ENCODE results near the gene MEIG1.
A peak's percentile ranks its signal among the peaks of the same experiment; 100 is the strongest.
"Not testable (repeated sequence)": the region's sequence is repeated elsewhere in the genome, so short reads cannot be mapped to it uniquely, and the experiment has no call there.

Gene MEIG1

DNA sequence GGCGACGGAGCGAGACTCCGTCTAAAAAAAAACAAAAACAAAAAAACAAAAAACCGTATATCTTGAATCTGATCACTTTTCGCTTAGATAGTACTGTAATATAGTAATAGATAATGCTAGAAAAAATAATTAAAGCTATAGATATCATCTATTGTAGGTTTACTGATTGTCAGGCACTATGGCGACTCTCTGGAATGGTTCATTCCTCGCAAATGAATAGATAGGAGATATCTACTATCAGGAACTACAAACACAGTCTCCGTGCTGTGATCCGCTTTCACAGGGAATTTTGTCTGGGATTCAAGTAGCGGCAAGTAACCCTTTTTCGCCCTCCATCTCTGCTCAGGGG, 342 bp upstream of the MEIG1 start:
- H3K27me3 ChIP-seq (ENCODE audit: control insufficient read depth, insufficient read depth, low read length): peaks cover 73% of the 10 kb centered on the region
- no peak overlapping the region for H3K9ac ChIP-seq (ENCODE audit: low read length)

GRCh38 chr10:14967897-14968296, 8.7 kb downstream of the MEIG1 start:
- Histone ChIP-seq H3K4me3 (ENCODE audit: low read length) (no peak overlapping the region), H3K4me1 (ENCODE audit: control insufficient read depth, low read depth, low read length) (no peaks in the 10 kb centered on the region), H3K9me3 (ENCODE audit: control insufficient read depth, low read depth, low read length) (no peaks in the 10 kb centered on the region), H3K27me3 (ENCODE audit: control insufficient read depth, insufficient read depth, low read length) (peaks cover 38% of the 10 kb centered on the region), H3K27ac (ENCODE audit: low read length) (no peak overlapping the region), H3K9ac (ENCODE audit: low read length) (no peak overlapping the region), H3K36me3 (ENCODE audit: control insufficient read depth, low read depth, low read length) (no peaks in the 10 kb centered on the region)

More for the DNA sequence above, 342 bp upstream of the MEIG1 start:
- H3K27ac ChIP-seq (ENCODE audit: low read length): no peak overlapping the region
- no peaks in the 10 kb centered on the region for H3K9me3 ChIP-seq (ENCODE audit: control insufficient read depth, low read depth, low read length)
- no peaks in the 10 kb centered on the region for H3K36me3 ChIP-seq (ENCODE audit: control insufficient read depth, low read depth, low read length)
- peak overlapping the region; percentile 77 for H3K4me3 ChIP-seq (ENCODE audit: low read length)
- H3K4me1 ChIP-seq (ENCODE audit: control insufficient read depth, low read depth, low read length): no peaks in the 10 kb centered on the region

GRCh38 chr10:14971867-14972448, 12.8 kb downstream of the MEIG1 start:
- Histone ChIP-seq H3K4me1 (ENCODE audit: control insufficient read depth, low read depth, low read length) (no peaks in the 10 kb centered on the region), H3K9ac (ENCODE audit: low read length) (no peak overlapping the region), H3K36me3 (ENCODE audit: control insufficient read depth, low read depth, low read length) (no peaks in the 10 kb centered on the region), H3K27ac (ENCODE audit: low read length) (no peak overlapping the region), H3K4me3 (ENCODE audit: low read length) (no peak overlapping the region), H3K9me3 (ENCODE audit: control insufficient read depth, low read depth, low read length) (no peaks in the 10 kb centered on the region), H3K27me3 (ENCODE audit: control insufficient read depth, insufficient read depth, low read length) (peaks cover 22% of the 10 kb centered on the region)

GRCh38 chr10:14974153-14974998, 15.2 kb downstream of the MEIG1 start:
- H3K9ac ChIP-seq (ENCODE audit: low read length); H3K9me3 ChIP-seq (ENCODE audit: control insufficient read depth, low read depth, low read length); H3K27ac ChIP-seq (ENCODE audit: low read length); H3K4me1 ChIP-seq (ENCODE audit: control insufficient read depth, low read depth, low read length); H3K4me3 ChIP-seq (ENCODE audit: low read length); H3K36me3 ChIP-seq (ENCODE audit: control insufficient read depth, low read depth, low read length): not testable (repeated sequence)
- peaks cover 14% of the 10 kb centered on the region for H3K27me3 ChIP-seq (ENCODE audit: control insufficient read depth, insufficient read depth, low read length)

DNA sequence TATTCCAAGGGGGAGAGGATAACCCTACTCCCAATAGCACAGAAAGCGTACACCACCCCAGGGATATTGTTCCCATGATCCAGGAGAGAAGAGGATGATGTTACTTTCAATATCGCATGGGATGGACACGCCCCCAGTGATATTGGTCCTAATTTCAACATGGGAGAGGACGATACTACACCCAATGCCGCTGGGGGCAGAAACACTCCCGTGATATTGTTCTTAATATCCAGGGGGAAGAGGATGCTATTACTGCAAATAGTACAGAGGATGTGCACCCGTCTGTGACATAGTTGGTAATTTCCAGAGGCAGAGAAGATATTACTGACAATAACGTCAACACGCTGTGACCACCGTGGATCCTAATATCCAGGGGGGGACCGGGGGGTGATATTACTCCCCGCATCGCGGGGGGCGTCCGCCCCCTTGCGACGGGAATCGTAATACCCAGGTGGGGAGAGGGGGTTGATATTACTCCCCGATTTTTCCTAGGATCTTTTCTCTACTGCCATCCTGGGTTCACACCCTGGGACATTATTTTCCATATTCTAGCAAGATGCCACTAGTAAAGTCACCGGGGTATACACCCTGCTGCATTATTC, 16.6 kb downstream of the MEIG1 start:
- no peaks in the 10 kb centered on the region for H3K36me3 ChIP-seq (ENCODE audit: control insufficient read depth, low read depth, low read length)
- H3K27me3 ChIP-seq (ENCODE audit: control insufficient read depth, insufficient read depth, low read length): peaks cover under 1% of the 10 kb centered on the region
- no peaks in the 10 kb centered on the region for H3K9me3 ChIP-seq (ENCODE audit: control insufficient read depth, low read depth, low read length)
- no peaks in the 10 kb centered on the region for H3K4me1 ChIP-seq (ENCODE audit: control insufficient read depth, low read depth, low read length)
- H3K9ac ChIP-seq (ENCODE audit: low read length): no peak overlapping the region
- H3K4me3 ChIP-seq (ENCODE audit: low read length): no peak overlapping the region
- H3K27ac ChIP-seq (ENCODE audit: low read length): no peak overlapping the region

DNA sequence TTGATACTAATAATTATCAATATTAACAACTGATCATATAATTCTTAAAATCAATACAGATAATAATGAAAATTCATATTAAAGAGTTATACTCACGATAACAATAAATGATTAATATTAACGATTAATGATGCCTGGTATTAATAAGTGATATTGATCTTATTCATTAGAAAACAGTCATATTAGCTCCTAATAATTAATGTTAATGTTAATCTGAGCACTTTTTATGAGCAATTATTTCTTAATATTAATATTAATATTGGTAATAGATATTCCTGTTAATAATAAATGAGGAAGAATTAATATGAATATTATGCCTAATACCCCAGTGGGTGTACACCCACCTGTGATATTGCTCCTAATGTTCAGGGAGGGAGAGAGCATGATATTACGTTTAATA, 23.6 kb downstream of the MEIG1 start:
- Histone ChIP-seq H3K9me3 (ENCODE audit: control insufficient read depth, low read depth, low read length) (no peaks in the 10 kb centered on the region), H3K9ac (ENCODE audit: low read length) (no peak overlapping the region), H3K27me3 (ENCODE audit: control insufficient read depth, insufficient read depth, low read length) (no peaks in the 10 kb centered on the region), H3K27ac (ENCODE audit: low read length) (no peak overlapping the region), H3K36me3 (ENCODE audit: control insufficient read depth, low read depth, low read length) (no peaks in the 10 kb centered on the region), H3K4me1 (ENCODE audit: control insufficient read depth, low read depth, low read length) (no peaks in the 10 kb centered on the region), H3K4me3 (ENCODE audit: low read length) (no peak overlapping the region)

- not testable (repeated sequence) for H3K36me3 ChIP-seq (ENCODE audit: control insufficient read depth, low read depth, low read length); H3K4me3 ChIP-seq (ENCODE audit: low read length); H3K27ac ChIP-seq (ENCODE audit: low read length); H3K27me3 ChIP-seq (ENCODE audit: control insufficient read depth, insufficient read depth, low read length); H3K9ac ChIP-seq (ENCODE audit: low read length); H3K4me1 ChIP-seq (ENCODE audit: control insufficient read depth, low read depth, low read length); H3K9me3 ChIP-seq (ENCODE audit: control insufficient read depth, low read depth, low read length)
Observed at GRCh38 chr10:14989552-14989951, 30.4 kb downstream of the MEIG1 start.

- not testable (repeated sequence) for H3K36me3 ChIP-seq (ENCODE audit: control insufficient read depth, low read depth, low read length); H3K9me3 ChIP-seq (ENCODE audit: control insufficient read depth, low read depth, low read length); H3K4me1 ChIP-seq (ENCODE audit: control insufficient read depth, low read depth, low read length); H3K27ac ChIP-seq (ENCODE audit: low read length); H3K9ac ChIP-seq (ENCODE audit: low read length); H3K27me3 ChIP-seq (ENCODE audit: control insufficient read depth, insufficient read depth, low read length); H3K4me3 ChIP-seq (ENCODE audit: low read length)
Observed at GRCh38 chr10:14991035-14991749, 32.0 kb downstream of the MEIG1 start.

DNA sequence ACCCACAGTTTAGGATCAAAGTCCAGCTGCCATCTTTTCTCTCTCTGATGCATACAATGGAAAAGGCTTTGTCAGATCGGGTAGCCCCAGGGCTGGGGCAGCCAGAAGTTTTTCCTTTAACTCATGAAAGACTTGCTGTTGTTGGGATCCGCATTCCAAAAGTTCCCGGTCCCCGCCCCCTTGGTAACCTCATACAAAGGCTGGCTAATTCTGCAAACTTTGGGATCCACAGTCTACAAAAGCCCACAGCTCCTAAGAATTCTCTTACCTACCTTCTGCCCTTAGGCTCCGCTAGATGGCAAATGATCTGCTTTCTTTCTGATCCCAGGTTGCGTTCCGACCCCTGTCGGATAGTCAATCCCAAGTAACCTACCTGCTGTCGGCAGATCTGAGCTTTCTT, 33.1 kb downstream of the MEIG1 start:
- not testable (repeated sequence) for H3K4me1 ChIP-seq (ENCODE audit: control insufficient read depth, low read depth, low read length); H3K9ac ChIP-seq (ENCODE audit: low read length); H3K9me3 ChIP-seq (ENCODE audit: control insufficient read depth, low read depth, low read length); H3K36me3 ChIP-seq (ENCODE audit: control insufficient read depth, low read depth, low read length); H3K27ac ChIP-seq (ENCODE audit: low read length); H3K4me3 ChIP-seq (ENCODE audit: low read length)
- H3K27me3 ChIP-seq (ENCODE audit: control insufficient read depth, insufficient read depth, low read length): peaks cover 20% of the 10 kb centered on the region

- not testable (repeated sequence) for H3K4me3 ChIP-seq (ENCODE audit: low read length); H3K9ac ChIP-seq (ENCODE audit: low read length); H3K4me1 ChIP-seq (ENCODE audit: control insufficient read depth, low read depth, low read length); H3K9me3 ChIP-seq (ENCODE audit: control insufficient read depth, low read depth, low read length); H3K27ac ChIP-seq (ENCODE audit: low read length); H3K36me3 ChIP-seq (ENCODE audit: control insufficient read depth, low read depth, low read length)
- H3K27me3 ChIP-seq (ENCODE audit: control insufficient read depth, insufficient read depth, low read length): peaks cover 21% of the 10 kb centered on the region
Observed at GRCh38 chr10:14993500-14994455, 34.6 kb downstream of the MEIG1 start.
